ENCODE measurements around the gene PDX1.

The PDX1 gene

GRCh38 chr13:27973291-27973690, 53.5 kb downstream of the PDX1 start:
- no peak for TF ChIP-seq CTCF (IDR thresholded peaks at IDR 0.05; ENCODE audit: low read depth, low read length)

GRCh38 chr13:27973961-27974662, 54.3 kb downstream of the PDX1 start:
- no peak for TF ChIP-seq CTCF (IDR thresholded peaks at IDR 0.05; ENCODE audit: low read depth, low read length)
- no peak overlapping the region for H3K4me3 ChIP-seq (ENCODE audit: low read depth, low read length)

More at GRCh38 chr13:27973291-27973690, 53.5 kb downstream of the PDX1 start:
- no peak overlapping the region for H3K4me3 ChIP-seq (ENCODE audit: low read depth, low read length)
